ENCODE measurements around the gene HOXC5.

- TF ChIP-seq RFX5 (IDR thresholded peaks at IDR 0.05) = no peak
- no peak for TF ChIP-seq CTCF (IDR thresholded peaks at IDR 0.05)
- no peak for TF ChIP-seq ELK1 (IDR thresholded peaks at IDR 0.05; ENCODE audit: low read depth, low read length)
Observed at GRCh38 chr12:53995002-53995377, 37.9 kb upstream of the HOXC5 start.
